22Rv1 (cell line): Measurements from ENCODE around the gene RUNX2.

Experiments used
- H3K27ac ChIP-seq: fragments of 450-650 bp; 2 replicates; pipeline ENCODE4 v1.5.1; 2017
- ZFX ChIP-seq: fragments of 450-650 bp; IDR thresholded peaks from 2 replicates; pipeline ENCODE4 v1.6.1; 2017; ENCODE audit warnings: antibody characterized with exemption, borderline replicate concordance
- TF ChIP-seq, protein P1 (sequence below): fragments of 450-650 bp; IDR thresholded peaks from 2 replicates; pipeline ENCODE4 v1.5.1; 2017; ENCODE audit warnings: mild to moderate bottlenecking

Gene RUNX2

DNA sequence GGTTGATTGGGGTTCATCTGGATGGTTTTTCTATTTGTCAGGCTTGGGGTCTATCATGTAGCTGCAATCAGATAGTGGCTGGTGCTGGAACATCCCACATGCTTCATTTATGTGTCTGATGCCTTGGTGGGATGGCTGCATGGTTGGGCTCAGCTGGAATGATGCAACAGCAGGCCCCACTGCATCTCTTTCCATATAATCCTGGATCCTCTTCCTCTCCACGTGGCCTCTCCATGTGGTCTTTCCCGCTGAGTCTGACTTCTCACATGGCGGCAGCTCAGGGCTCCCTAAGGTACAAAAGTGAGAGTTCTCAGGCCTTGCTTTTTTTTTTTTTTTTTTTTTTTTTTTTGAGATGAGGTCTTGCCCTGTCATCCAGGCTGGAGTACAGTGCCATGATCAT lies 114.6 kb downstream of the RUNX2 start:
- no peak for TF ChIP-seq ZFX
- TF ChIP-seq, protein P1, sequence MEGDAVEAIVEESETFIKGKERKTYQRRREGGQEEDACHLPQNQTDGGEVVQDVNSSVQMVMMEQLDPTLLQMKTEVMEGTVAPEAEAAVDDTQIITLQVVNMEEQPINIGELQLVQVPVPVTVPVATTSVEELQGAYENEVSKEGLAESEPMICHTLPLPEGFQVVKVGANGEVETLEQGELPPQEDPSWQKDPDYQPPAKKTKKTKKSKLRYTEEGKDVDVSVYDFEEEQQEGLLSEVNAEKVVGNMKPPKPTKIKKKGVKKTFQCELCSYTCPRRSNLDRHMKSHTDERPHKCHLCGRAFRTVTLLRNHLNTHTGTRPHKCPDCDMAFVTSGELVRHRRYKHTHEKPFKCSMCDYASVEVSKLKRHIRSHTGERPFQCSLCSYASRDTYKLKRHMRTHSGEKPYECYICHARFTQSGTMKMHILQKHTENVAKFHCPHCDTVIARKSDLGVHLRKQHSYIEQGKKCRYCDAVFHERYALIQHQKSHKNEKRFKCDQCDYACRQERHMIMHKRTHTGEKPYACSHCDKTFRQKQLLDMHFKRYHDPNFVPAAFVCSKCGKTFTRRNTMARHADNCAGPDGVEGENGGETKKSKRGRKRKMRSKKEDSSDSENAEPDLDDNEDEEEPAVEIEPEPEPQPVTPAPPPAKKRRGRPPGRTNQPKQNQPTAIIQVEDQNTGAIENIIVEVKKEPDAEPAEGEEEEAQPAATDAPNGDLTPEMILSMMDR: no peak
- H3K27ac ChIP-seq: no peak overlapping the region

DNA sequence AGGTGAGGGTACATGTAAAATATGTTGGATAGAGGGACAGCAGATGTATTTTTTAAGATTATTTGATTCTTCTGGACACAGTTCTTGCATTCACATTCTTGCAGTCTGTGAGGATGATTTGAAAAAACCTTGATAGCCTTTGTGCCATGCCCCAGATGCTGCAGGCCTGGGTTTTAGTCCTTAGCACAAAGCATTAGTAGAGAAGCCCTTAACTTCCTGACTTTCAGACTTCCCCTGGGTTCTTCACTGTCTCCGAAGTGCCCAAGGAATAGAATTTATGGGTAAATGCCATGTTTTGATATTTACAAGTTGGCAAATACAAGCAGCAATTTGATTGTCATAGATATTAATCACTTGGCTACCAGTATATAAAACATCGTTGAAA lies 117.2 kb downstream of the RUNX2 start:
- no peak for TF ChIP-seq ZFX
- TF ChIP-seq, protein P1: no peak
- peak overlapping the region; percentile 48 for H3K27ac ChIP-seq

DNA sequence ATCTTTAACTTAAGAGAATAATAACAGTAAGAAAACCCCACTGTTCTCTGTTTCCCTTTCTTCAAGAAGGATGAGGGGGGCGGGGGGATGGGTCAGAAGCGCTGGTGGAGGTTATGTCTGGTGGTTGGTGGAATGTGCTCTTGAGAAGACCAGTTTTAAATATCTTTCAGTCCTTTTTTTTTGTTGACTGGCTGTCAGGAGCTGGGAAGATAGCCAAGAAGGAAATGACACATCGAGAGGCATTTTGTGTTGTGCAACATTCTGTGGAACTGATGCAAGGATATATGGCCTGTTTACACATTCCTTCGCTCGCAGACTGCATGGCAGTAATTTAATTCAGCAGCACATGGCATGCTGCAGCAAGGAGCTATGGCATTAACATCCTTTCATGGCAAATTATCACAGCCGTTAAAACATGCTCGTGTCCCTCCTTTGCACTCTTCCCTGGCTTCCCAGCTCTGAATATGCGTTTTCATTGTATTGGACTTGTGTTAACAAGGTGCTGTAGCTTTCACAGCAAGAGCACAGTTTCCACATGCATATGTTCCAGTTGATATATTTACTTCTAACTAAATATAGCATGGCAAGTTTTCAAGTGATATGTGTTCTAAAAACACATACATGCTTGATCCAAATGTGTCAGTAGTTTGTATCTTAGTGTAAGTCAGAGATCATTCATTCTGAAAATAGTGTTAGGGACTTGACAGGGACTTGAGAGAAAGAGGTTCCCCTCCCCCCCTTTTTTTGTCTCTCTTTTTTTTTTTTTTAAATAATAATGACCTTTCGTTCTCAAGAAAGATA lies 117.8 kb downstream of the RUNX2 start:
- TF ChIP-seq ZFX: no peak
- TF ChIP-seq, protein P1: no peak
- H3K27ac ChIP-seq: peak overlapping the region; percentile 48

DNA sequence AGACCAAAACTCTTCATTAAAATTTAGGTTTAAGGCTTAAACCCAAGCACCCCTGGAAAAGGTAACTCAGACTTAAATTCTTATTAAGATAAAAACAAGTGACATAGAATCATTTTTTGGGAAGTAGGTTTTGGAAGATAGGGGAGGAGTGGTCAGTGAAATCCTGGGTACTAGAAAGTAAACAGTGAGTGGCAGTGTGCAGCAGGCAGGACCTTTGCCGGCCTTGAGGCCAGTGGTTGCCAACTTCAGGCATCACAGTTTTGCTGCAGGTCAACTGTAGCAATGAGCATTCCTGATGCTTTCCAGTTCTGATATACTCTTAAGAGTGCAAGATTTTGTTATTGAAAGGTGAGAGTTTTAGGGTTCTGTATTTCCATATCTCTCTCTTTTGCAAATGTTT lies 118.9 kb downstream of the RUNX2 start:
- H3K27ac ChIP-seq: no peak overlapping the region
- TF ChIP-seq ZFX: no peak
- TF ChIP-seq, protein P1: no peak

DNA sequence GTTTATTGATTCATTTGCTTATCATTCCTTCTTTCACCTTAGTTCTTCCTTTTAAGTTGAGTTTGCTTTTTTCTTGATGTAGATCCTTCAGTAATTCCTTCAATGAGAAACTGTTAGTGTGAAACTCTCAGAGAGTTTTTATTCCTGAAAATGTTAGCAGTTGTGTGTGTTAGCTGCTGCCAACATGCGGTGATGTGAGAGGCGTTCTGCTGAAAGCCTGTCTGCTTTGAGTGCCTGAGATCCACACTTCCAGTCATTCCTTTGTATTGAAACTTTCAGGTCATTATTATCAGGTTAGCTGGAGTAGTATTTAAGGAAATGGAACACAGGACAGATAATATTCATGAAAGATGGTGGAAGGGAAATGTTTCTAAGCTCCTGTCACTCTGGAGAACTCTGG lies 119.6 kb downstream of the RUNX2 start:
- no peak overlapping the region for H3K27ac ChIP-seq
- TF ChIP-seq ZFX: no peak
- TF ChIP-seq, protein P1: no peak

DNA sequence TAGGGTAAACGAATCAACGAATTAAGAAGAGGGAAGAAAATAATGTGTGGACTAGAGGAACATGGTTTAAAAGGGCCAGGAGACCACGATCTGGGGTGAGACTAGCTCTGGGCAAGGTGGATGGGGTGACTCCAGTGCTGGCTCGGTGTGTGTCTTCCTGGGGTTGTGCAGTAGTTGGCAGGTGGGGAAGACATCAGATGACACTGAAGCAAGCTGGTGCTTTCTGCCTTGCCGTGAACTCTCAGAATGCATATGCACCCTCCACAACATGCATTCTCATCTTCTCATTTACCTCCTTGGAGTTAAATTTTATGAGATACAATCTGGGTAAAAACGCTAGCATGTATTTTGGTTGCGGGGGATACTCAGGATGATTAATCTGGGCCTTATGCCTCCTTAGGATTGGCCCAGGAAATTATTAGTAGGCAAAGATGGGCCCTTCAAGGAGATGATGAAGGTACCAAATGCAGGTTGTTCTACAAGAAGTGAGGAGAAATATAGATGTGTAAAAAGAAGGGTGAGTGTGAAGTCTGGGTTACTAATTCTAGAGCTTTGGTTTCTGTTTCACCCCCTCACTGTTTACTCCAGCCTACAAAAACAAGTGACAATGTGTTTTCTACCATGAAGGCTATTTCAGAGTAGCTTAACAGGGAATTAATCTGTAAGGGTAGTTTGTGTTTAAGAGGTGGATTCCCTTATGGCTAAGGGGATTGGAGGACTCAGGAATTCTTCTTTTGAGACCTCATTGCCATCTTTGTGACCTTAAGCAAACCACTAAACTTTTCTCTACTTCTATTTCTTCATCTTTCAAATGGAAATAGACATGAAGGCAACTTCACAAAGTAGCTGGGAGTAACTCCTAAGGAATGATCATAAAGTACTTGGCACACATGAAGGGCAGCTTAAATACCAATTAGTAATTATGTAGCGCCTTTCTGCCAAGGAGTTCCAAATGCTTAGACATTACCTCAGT lies 120.6 kb downstream of the RUNX2 start:
- H3K27ac ChIP-seq: no peak overlapping the region
- no peak for TF ChIP-seq ZFX
- TF ChIP-seq, protein P1: no peak

DNA sequence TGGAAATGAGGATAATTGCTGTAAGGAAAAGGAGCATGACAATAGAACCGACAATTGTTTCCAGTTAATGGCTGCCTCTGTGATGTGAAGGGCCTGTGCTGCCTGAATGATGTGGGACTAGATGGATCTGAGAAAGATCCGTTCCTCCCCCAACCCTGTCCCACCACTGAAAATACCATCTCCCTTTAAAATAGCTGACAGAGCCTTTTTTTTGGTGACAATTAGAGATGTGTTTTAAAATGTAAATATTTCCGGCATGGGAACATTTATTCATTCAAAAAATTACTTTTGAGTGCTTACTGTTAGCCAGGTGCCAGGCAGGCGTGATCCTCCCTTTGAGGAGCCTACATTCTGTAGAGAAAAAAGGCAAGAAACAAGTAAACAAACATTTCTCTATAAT lies 122.0 kb downstream of the RUNX2 start:
- H3K27ac ChIP-seq: no peak overlapping the region
- TF ChIP-seq, protein P1: no peak
- no peak for TF ChIP-seq ZFX
